Type B pancreatic cell (in vitro differentiated cells): ENCODE results near the gene MAML2. TPM values are rescaled to one million over a fixed set of nuclear protein-coding genes. Genes with fewer than 3 reads are reported as not detected.
A peak's percentile ranks its signal among the peaks of the same experiment; 100 is the strongest.

Experiments
- DNase-seq: peaks from one replicate; pipeline ENCODE4 v3.0.0; 2021; ENCODE audit warnings: mixed read lengths; ENCODE audit not compliant: unreplicated experiment; ENCODE audit errors: extremely low spot score
- H3K27ac Mint-ChIP-seq: 2 replicates; pipeline ENCODE4 v1.8.0; 2021; ENCODE audit warnings: mild to moderate bottlenecking, mixed read lengths
- H3K27me3 Mint-ChIP-seq: 2 replicates; pipeline ENCODE4 v1.8.0; 2021; ENCODE audit warnings: mixed read lengths
- H3K36me3 Mint-ChIP-seq: 2 replicates; pipeline ENCODE4 v1.8.0; 2021; ENCODE audit warnings: mixed read lengths
- H3K4me1 Mint-ChIP-seq: one replicate; pipeline ENCODE4 v1.8.0; 2021; ENCODE audit warnings: mixed read lengths; ENCODE audit not compliant: unreplicated experiment
- H3K4me3 Mint-ChIP-seq: 2 replicates; pipeline ENCODE4 v1.8.0; 2021; ENCODE audit warnings: mild to moderate bottlenecking, mixed read lengths
- H3K9me3 Mint-ChIP-seq: 2 replicates; pipeline ENCODE4 v1.8.0; 2021; ENCODE audit warnings: mixed read lengths
- total RNA-seq: library from RNA; stranded (reverse); gene quantifications from 2 replicates; pipeline ENCODE4 v1.2.1, GENCODE V29; 2021; ENCODE audit warnings: low replicate concordance
- TF ChIP-seq, protein P1 (sequence below): fragments of 200-600 bp; sonication (generic); conservative IDR thresholded peaks from 2 replicates; pipeline ENCODE4 v1.5.0; 2021; ENCODE audit warnings: antibody characterized with exemption, mild to moderate bottlenecking

MAML2 gene
- total RNA-seq, 1 donor from 2014 or later: 20.8 TPM

DNA sequence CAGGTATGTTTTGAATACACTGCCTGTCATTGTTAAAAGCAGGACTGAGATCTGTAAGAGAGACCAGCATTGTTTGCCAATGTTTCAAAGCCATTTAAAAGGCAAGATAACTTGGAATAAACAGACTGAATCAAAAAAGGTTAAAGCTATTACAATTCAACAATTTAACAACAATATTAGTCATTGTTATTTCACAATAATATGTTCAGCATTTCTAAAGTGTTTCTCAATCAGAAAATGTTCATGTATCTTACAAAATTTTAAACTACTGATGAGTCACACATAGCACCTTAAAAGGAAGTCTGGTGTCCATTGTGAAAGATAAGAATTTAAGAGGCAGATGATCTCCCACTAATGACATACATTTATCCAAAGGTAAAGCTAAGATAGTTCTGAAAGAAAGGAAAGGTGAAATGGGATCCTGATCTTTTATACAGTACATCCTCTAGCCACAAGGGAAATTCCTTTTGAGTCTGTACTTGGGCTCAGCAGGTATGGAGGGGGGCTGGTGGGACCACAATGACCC lies 79.7 kb downstream of the MAML2 start:
- H3K36me3 Mint-ChIP-seq: peaks cover 10% of the 10 kb centered on the region
- H3K4me1 Mint-ChIP-seq: peaks cover 46% of the 10 kb centered on the region
- H3K4me3 Mint-ChIP-seq: no peak overlapping the region
- no peaks in the 10 kb centered on the region for H3K27me3 Mint-ChIP-seq
- TF ChIP-seq, protein P1, sequence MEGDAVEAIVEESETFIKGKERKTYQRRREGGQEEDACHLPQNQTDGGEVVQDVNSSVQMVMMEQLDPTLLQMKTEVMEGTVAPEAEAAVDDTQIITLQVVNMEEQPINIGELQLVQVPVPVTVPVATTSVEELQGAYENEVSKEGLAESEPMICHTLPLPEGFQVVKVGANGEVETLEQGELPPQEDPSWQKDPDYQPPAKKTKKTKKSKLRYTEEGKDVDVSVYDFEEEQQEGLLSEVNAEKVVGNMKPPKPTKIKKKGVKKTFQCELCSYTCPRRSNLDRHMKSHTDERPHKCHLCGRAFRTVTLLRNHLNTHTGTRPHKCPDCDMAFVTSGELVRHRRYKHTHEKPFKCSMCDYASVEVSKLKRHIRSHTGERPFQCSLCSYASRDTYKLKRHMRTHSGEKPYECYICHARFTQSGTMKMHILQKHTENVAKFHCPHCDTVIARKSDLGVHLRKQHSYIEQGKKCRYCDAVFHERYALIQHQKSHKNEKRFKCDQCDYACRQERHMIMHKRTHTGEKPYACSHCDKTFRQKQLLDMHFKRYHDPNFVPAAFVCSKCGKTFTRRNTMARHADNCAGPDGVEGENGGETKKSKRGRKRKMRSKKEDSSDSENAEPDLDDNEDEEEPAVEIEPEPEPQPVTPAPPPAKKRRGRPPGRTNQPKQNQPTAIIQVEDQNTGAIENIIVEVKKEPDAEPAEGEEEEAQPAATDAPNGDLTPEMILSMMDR: peak; percentile 46
- peak overlapping the region; percentile 4 for H3K27ac Mint-ChIP-seq
- peaks cover 6% of the 10 kb centered on the region for H3K9me3 Mint-ChIP-seq
- no peak for DNase-seq

DNA sequence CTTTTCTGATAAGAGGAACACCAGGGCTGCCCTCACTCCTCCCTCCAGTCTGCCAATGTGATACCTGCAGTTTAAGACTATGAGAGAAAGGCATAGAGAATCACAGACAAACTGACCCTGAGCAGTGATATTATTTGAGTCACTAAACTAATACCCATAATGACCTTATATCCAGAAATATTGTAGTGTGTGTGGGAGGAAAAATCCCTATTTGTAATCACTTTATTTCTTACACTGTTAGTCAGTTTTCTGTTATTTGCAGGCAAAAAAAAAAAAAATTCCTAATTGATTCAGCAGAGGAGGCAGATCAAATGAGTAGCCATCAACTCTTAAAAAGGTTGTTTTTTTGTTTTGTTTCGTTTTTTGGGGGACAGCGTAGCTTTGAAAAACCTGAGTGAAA lies 82.5 kb downstream of the MAML2 start:
- peak overlapping the region; percentile 88 for H3K27ac Mint-ChIP-seq
- peaks cover 6% of the 10 kb centered on the region for H3K9me3 Mint-ChIP-seq
- H3K27me3 Mint-ChIP-seq: no peaks in the 10 kb centered on the region
- H3K36me3 Mint-ChIP-seq: peaks cover 14% of the 10 kb centered on the region
- no peak for DNase-seq
- peak overlapping the region; percentile 53 for H3K4me3 Mint-ChIP-seq
- TF ChIP-seq, protein P1: no peak
- peaks cover 58% of the 10 kb centered on the region for H3K4me1 Mint-ChIP-seq

DNA sequence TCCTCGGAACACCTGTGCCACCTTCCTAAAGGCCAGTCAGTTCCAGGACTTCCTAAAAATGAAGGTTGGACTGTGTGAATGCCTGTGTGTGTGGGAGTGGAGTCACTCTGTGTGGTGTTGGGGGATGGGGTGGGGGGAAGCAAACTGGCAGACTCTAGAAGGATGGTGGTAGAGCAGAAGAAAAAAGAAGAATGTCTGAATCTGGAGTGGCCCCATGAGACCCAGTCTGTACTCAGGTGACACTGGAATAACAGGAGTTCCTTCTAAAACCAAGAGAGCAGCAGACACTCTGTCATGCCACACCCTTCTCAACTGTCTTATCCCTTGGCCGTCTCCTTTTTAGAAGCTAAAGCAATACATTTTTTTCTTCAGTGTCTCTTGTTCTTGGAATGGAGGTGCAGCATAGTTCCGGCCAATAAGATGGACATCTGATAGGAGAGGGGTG lies 82.9 kb downstream of the MAML2 start:
- Mint-ChIP-seq H3K9me3 (peaks cover 2% of the 10 kb centered on the region), H3K36me3 (peaks cover 13% of the 10 kb centered on the region), H3K4me3 (peak overlapping the region; percentile 53), H3K27ac (peak overlapping the region; percentile 88), H3K4me1 (peaks cover 58% of the 10 kb centered on the region), H3K27me3 (no peaks in the 10 kb centered on the region)
- TF ChIP-seq, protein P1: no peak
- no peak for DNase-seq

DNA sequence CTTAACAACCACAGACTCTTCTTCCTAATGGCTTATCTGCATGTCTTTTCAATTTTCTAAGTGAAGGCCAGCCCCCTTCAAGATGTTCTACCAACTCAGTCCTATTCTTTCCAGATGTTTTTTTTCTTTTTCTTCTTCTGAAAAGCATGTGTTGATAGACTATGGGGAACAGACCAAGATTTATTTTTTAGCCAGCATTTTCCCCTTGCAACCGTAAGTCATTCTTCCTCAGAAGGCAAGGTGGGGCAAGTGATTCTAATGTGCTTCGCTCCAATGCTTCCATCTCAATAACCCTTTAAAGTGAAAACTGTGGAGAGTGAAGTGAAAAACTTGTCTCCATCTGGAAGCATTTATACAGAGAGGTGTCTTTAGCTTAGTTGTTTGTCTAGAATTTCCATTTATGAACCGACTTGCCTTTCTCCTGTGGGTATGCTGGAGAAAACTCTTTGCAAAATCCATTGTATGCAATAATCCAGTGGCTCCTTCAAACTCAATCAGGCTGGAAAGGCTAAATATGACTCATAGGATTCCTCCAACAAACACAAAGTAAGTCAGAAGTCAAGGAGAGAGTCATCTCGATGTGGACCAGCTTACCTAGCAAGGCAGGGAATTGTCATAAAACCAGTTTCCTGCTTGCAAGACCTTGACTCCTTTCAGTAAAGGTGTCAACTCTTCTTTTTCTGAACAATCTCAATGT lies 83.7 kb downstream of the MAML2 start:
- TF ChIP-seq, protein P1: no peak
- no peaks in the 10 kb centered on the region for H3K27me3 Mint-ChIP-seq
- H3K4me3 Mint-ChIP-seq: peak overlapping the region; percentile 30

DNA sequence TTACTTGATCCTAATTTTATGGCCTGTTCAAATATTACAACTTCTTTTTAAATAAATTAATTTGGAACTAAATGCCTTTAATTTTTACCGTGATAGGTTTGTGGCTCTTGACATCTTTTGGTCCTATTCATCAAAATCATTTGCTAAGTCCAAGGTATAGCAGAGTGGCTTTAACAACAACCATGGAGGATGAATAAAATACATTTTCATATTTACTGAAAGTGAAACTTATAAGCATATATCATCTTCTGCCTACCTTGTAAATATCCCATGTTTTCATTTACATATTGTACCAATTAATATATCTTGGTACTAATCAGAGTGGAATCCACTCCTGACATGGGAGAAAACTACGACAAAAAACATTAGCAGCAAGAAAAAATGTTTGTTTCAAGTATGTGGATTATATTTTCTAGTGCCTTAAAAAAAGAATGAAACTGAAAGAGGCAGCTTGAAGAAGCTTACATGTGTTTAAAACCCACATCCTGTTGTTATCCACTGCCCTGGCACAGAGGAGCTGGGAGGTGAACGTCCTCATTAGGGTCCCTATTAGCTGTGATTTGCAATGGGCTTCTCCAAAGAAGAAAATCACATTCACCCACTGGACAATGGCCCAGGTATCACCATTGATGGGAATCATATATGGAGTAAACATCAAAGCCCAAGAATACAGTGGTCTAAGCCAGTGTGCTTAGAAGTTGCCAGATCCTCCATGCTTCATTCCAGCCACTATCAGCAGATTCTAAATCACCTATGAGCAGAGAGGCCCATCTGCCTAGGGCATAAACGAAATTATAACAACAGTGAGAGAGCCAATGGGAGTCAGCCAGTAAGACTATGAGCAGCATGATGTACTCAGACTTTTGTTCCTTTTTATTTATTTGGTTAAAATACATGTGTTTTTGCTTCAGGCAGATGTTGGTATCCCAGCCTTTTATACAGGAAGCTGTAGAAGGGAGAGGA lies 84.7 kb downstream of the MAML2 start:
- TF ChIP-seq, protein P1: no peak
- Mint-ChIP-seq H3K4me1 (peaks cover 53% of the 10 kb centered on the region), H3K9me3 (peaks cover 3% of the 10 kb centered on the region), H3K27me3 (no peaks in the 10 kb centered on the region), H3K4me3 (no peak overlapping the region), H3K27ac (peak overlapping the region; percentile 88), H3K36me3 (peaks cover 18% of the 10 kb centered on the region)
- DNase-seq: no peak

More for the DNA sequence above, 83.7 kb downstream of the MAML2 start:
- Mint-ChIP-seq H3K4me1 (peaks cover 54% of the 10 kb centered on the region), H3K36me3 (peaks cover 14% of the 10 kb centered on the region), H3K27ac (peak overlapping the region; percentile 88), H3K9me3 (no peaks in the 10 kb centered on the region)
- DNase-seq: no peak
